HG03159 (cell line): ENCODE results near the gene KLHL22.

Experiments used
- ATAC-seq: cut with Tn5 transposase; IDR thresholded peaks from one replicate; pipeline ENCODE4 v1.9.1; 2021; ENCODE audit warnings: mild to moderate bottlenecking, moderate library complexity; ENCODE audit not compliant: unreplicated experiment

The KLHL22 gene

DNA sequence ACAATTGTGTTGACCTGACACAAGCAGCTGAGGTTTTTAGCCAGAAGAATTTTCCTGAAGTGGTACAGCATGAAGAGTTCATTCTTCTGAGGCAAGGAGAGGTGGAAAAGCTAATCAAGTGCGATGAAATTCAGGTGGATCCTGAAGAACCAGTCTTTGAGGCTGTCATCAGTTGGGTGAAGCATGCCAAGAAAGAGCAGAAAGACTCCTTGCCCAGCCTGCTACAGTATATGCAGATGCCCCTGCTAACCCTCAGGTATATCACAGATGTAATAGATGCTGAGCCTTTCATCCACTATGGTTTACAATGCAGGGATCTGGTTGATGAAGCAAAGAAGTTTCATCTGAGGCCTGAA is 45.1 kb downstream of the KLHL22 start:
- no peak for ATAC-seq

DNA sequence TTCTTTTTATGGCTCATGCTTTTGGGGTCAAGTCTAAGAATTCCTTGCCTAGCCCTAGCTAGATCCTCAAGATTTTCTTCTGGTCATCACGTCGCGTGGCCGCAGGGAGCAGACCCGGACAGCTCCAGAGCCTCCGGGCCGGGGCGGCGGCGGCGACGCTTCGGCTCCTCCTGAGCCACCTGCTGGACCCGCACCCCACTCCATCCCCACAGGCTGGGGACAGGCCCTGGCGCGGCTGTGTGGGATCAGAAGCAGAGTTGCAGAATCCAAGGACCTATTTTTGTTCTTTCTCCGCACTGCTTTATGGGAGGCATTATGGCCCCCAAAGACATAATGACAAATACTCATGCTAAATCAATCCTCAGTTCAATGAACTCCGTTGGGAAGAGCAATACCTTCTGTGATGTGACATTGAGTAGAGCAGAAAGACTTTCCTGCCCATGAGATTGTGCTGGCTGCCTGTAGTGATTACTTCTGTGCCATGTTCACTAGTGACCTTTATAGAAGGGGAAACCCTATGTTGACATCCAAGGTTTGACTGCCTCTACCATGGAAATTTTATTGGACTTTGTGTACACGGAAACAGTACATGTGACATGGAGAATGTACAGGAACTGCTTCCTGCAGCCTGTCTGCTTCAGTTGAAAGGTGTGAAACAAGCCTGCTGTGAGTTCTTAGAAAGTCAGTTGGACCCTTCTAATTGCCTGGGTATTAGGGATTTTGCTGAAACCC is 45.6 kb downstream of the KLHL22 start:
- ATAC-seq = no peak

DNA sequence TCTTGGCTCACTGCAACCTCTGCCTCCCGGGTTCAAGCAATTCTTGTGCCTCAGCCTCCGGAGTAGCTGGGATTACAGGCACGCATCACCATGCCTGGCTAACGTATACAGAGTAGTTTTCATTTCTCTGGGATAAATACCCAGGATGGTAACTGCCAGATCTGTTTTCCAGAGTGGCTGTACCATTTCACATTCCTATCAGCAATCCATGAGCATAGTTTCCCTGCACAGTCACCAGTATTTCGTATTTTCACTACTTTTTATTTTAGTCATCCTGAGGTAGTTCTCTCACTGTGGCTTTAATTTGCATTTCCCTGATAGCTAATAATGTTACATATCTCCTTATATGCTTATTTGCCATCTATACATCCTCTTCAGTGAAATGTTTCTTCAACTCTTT is 47.0 kb downstream of the KLHL22 start:
- no peak for ATAC-seq

DNA sequence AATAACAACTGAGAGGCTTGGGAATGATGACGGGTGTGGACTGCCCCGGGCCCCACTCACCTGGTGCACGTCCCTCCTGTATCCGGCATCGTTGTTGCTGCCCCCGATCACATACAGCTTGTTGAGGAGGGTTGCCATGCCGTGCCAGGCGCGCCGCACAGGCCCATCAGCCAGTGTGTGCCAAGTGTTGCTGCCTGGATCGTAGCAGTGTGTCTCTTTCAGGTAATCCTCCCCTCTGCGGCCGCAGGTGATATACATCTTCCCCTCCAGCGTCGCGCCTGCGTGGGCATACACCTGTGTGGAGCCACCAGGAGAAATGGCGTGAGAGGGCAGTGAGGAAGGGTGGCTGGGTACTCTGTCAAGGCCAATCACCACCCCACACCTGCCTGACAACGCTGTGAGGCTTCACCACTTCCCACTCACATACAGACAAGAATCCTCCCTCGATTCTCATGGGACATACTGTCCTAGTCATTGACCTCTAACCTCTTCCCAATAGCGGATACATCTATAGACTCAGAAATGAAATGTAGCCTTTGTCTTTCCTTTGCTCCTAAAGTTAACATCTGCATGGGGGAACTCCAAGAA is 49.1 kb downstream of the KLHL22 start:
- ATAC-seq = no peak

DNA sequence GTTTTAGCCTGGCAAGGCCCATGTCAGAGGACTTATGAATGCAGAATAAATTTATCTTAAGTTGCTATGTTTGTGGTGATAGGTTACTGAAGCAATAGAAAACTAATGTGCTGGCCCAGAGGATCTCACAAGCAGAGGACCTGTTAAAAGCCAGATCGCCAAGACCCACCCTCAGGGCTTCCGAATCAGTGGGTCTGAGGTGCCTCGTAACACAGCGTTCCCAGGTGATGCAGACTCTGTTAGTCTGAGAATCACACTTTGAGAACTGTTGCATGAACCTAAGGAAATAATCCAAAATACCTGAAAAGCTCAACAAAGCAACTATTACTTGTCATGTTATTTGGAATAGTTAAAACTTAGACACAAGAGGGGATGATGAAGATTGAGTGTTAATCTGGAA is 51.3 kb downstream of the KLHL22 start:
- no peak for ATAC-seq

DNA sequence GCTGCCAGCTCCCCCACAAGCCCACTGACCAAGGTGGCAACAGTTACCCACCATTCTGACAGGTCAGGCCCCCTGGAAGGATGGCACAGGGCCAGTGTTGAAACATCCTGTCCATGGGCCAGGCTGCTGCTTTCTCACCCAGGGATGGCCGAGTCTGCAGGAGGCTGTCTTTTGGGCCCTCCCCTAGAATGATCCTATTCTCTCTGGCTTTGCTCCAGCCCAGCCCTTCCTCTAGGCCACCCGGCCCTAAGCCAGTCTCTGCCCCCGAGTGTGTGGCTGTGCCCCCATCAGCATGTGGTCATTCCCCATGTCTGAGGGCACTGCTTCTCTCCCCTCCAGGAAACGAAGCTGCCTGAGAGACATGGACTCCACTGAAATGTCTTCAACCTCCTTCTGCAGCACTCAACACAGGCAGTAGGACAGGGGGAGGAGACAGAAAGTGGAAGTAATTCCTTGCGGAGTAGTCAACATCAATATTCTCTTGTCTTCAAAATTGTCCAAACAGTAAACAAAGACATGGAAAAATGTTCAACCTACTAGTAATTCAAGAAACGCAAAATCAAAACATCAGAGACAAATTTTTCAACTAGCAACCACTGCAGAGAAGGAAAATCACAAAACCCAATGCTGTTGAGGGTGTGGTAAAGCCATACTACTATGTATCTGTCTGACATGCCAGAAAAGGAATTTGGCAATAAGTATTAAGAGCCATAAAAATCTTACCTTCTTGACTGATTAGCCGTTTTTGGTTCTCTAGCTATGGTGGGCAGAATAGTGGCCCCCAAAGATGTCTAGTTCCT is 52.9 kb downstream of the KLHL22 start:
- no peak for ATAC-seq

DNA sequence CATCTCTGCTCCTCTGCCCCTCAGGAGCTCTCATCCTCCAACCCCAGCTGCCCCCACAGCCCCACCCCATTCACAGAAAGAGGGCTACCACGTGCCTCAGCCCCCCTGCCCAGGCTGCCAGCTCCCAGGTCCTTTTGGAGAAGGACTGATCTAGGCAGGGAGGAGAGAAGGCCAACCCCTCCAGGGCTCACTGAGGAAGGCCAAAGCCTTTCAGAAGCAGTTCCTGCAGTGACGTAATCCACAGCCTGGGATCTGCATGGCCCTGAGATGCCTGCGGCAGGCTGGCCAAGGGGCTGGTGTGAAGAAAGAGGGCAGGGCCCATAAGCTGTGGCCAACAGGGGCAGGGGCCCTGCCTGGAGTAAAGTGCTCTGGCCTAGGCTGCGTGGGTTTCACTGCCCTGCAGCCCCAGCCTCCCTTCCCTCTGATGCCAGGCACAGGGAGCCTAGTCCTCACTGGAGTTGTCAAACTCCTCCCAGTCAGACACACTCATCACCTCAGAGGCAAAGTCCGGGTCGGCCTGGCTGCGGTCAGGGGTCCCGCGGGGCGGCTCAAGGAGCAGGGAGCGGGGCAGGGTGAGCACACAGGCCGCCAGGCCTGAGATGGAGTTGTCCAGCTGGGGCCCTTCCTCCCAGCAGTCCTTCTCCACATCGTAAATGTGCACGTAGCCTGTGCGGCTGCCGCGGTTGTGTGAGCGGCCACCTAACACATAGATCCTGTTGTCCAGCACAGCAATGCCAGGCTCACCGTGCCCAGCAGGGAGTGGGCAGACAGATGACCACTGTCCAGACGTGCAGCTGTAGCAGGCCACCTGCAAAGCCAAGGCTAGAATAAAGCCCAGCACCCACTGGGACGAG is 53.7 kb downstream of the KLHL22 start:
- no peak for ATAC-seq

DNA sequence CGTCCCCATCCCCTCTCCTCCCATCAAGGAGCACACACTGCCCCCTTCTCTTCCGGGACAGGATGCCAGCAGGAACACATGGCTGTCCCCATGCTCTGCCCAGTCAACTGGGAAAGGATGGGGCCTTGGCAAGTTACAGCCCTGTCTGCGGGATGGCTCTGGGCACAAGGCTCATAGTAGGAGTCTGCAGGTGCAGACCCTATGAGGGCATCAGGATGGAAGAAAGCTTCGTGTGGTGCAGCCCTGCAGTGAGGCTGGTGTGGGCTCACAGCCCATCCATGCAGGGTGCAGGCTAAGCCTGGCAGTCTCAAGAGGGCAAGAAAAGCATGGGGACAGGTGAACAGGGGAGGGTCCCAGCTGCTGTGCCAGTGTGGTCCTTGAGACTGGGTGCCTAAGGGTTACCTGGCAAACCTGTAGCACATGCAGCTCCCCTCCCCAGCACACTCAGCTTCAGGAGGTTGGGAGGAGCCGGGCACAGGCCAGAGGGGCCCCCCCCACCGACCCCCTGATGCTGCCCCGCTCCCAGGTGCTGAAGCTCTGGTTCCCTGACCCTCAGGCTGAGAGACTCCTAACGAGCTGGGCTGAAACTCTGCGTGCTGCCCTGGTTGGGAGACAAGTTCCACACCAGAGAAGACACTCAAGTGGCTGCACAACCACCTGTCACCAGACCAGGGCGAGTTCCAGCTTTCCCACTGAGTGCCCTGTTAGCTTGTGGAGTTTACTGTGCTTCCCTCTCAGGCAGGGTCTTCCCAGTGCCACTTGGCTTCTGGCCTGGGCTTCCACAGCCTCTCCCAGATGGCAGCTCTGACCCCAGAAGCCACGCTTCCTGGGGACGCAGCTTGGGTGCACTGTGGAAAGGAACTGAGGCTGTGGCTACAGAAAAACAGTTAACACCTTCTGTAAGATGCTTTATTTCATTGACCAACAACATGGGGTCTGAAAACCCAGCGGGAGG is 54.7 kb downstream of the KLHL22 start:
- ATAC-seq = no peak

DNA sequence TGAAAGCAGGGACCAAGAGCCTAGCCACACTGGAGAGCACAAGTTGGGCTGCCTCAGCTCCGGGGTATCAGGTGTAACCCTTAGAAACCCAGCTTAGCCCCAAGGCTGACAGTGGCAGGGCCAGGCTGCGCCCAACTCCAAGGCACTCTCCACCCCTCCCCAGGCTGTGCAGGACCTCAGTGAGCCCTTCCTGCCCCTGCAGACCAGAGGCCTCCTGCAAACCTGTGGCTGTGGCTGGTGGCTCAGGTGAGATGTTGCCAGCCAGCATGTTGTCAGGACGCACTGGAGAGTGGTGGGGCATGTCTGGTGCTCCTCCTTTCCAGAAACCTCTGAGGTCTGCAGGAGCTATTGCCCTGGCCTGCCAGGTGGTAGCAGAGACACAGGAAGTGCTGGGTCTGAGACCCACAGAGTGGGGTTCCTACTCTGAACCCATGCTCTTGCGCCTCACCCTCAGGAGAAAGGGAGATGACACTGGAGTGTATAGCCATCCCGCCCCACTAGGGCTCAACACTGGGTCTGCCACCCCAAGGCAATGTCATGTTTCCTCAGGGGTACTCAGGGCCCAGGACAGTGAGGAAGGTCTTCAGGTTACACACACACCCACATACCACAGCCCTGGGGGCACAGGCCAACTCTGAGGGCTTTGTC is 55.5 kb downstream of the KLHL22 start:
- no peak for ATAC-seq

DNA sequence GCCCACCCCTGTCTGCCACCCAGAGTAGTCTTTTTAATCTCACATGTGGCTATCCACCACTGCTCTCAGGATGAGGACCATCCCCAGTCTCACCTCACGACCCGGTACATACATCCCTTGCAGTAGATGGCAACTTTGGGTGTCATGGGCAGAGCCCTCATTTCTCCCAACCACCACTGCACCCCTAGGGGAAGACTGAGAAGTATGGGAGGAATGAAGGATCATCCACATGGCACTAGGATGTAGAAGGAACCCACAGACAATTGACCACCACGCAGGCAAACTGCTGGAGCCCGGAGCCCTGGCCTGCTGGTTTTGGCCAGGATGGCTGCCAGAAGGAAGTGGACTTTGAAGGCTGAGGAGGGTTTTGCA is 56.1 kb downstream of the KLHL22 start:
- no peak for ATAC-seq

DNA sequence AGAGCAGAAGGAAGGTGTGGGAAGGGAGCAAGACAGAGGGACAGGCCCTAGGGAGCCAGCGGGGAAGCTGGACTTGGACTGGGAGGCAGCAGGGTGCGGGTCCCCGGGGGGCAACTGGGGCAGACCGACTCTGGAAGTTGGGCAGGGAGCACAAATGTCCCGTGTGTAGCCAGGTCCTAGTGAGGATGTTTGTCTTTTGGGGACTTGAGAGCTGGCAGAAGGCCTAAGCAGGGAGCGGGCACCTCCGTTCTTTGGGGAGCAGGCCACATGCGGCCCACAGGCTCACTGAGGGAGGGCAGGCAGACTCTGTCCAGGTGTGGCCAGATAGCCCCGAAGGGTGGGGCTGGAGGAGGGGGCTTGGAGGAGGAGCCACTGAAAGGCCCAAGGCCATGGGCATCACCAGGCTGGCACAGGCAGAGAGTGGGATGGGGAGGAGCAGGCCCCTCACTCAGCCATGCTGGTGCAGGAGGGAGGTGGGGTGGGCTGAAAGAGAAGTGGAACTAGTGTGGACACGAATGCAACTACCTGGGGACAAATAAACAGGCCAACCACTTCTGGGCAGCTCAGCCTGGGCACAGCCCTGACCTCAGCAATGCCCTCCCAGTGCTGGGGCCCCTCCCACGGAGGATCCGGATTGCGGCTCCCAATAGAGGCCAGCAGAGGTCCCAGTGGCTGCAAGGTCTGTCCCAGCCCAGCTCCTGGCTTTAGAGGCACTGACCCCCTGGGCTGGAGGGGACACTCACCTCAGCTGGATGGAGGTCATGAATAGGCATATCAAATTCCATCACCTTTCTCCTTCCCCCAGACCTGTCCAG is 56.7 kb downstream of the KLHL22 start:
- no peak for ATAC-seq

DNA sequence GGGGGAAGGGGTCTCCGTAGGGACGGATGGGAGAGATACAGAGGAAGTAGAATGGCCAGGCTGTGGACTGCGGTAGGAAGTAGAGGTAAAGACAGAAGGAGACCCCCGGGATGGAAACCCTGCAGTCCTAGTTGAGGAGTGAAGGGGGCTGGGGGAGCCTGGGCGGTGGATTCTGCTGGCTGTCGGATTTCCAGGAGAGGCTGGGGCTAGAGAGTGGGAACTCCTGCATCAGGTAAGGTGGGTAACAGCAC is 57.2 kb downstream of the KLHL22 start:
- ATAC-seq = no peak

DNA sequence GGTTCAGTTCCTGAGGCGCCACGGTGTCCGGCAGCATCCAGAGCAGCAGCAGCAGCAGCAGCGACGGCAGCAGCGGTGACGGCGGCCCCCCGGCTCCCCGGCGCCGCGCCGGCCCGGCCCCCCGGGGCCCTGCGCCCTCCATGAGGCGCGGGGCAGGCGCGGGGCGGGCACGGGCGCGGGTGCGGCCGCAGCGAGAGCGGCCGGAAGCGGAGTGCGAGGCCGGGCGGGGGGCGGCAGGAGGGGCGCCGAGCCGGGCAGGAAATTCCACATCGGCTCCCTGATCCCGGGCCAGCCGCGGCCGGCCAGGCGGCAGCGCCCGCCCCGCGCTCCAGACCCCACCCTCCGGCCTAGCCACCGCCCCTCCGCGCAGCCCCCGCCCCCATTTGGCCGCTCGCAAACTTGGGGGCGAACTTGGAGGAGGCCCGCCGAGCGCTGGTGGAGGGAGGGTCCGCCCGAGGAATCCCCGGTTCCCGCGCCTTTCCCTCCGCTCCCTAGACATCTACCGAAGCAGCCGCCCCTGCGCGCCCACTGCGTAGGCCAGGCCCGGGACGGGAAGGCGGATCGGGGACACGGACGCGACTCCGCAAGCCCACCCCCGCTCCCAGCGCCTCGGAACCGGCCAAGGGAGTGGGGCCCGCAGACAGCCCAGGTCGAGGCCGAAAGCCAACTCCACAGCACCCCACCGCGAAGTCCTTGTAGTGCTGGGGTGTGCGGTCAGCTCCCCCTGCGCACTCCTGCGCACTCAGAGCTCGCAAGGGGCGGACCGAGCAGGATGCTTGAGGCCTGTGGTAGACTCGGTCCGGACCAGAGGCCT is 57.8 kb downstream of the KLHL22 start, which contains the start of gene SCARF2:
SCARF2 (minus strand) TSS at position 213 of the 814 bp plus-strand sequence; CDS start at position 142, 71 bp downstream.
- ATAC-seq = no peak

DNA sequence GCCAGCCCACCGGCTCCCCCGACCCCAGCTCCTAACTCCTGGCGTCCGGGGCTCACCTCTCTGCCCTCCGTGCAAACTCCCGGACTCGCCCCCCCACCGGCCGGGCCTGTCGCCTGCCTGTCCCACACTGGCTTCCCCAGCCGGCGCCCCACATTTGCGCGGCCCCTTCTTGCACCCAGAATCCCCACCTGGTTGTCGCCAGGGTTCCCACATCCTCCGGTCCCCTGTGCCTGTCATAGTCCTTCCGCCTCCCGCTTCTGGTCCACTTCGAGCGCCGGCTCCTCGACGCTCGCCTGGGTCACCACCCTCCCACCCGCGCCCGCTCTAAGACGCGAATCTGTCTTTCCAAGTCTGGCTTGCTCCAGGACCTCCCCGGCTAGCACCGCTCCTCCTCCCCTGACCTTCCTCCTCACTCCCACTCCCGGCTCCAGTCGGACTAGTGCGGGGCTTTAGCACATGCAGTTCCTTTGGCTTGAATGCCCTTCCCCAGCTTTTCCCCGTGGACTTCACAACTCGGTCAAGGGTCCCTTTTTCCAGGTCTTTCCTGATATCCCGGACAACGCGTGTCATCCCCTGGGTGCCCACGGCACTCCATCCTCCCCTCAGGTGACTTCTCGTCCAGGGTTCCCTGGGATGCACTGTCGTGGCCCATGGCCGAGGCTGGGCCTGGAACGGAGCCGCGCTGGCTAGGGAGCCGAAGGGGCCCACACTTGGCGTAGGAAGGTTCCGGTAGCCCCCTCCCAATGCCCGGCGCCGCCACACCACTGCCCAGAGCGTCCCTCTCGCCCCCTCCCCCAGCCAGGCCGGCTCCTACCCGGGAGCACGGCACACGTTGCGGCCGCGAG is 58.6 kb downstream of the KLHL22 start:
- ATAC-seq = no peak

DNA sequence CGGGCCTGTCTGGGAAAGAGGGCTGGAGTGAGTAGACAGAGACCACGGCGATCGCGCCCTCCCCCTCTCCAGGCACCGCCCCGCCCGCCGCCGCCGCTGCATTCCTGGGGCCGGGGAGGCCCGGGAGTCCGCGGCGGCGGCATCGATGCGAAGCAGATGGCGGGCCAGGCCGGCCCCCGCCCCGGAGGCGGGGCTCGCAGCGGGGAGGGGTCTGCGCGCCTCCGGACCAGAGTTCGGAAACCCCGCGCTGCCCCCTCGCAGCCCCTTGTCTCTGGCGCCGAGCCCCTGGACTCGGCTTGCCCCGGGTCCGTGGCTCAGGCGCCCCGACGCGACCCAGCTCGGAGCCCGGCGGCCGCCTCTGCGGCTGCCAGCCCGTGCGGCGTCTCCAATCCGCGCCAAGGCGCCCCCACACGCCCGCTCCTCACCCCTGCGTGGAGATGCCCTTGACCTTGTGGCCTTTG is 59.3 kb downstream of the KLHL22 start:
- ATAC-seq = no peak

DNA sequence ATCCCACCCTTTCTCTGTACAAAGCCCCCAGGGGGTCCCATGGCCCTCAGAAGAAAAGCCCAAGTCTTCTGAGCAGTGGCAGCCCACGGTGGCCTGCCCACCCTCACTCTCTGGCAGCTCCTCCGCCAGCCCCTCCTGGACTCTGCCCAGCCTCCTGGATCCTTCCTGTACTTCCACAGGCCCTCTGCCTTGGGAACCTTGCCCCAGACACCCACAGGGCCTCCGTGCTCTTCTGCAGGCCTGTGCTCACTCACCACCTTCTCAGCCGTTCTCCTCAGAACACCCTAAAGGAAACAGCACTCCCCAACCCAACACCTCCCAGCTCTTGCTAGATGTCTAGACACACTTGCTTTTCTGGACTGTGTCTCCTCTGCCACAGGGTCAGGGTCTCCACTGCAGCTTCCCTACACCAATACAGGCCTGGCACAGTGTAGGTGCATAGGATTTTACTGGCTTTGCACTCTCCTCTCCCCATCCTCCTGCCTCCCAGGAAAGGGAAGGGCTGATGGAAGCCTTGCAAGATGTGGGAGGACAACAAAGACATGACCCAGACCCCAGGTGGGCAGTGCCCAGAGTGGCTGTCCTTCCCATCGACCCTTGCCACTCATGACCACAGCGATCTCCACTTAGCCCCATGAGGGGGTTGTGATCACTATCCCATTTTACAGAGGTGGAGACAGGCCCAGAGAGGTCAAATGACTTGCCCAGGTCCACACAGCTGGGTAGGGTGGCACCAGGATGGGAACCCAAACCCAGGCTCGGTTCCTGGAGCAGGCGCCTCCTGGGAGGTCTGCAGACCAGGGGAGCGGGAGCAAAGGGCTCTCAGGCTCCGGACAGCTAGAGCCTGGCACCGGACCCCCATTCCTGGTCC is 59.9 kb downstream of the KLHL22 start:
- ATAC-seq = no peak
